Measurements from ENCODE around the gene NUDT14.
A peak's percentile ranks its signal among the peaks of the same experiment; 100 is the strongest.

NUDT14 gene

DNA sequence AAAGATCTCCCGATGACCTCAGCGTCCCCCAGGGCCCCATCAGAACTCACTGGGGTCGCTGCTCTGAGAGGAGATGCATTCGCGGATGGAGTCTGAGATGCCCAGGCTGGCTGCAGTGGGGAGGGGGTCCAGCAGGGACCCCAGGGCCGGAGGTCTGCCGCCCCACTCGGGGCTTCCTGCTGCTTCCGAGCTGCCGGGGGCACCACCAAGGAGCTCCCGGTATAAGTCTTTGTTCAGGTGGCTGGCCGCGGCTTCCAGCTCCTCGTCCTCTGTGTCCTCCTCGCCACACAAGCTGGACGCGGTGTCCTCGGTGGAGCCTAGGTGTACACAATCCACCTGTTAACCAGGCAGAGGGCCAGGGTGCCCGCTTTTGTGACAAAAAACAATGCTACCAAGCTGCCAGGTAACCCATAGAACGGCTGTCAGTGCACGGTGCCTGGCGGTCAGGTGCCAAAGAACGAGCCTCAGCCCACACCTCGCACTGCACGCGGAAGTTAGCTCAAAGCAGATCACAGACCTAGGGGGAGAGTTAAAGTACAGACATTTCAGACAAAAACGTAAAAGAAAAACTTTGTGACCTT, 40.6 kb upstream of the NUDT14 start:
- Histone ChIP-seq H3K4me1 (ENCODE audit: control insufficient read depth, insufficient read depth, low read length) (no peaks in the 10 kb centered on the region), H3K4me3 (ENCODE audit: low read depth, low read length) (no peak overlapping the region), H3K36me3 (ENCODE audit: control insufficient read depth in 2 of 2, insufficient read depth in 1 of 2, low read length in 2 of 2) (peaks cover 5 to 88% of the 10 kb centered on the region in 2 experiments; a peak in 2 of 3 replicates), H3K9me3 (ENCODE audit: control insufficient read depth, insufficient read depth, low read depth, low read length) (no peaks in the 10 kb centered on the region), H3K27ac (ENCODE audit: extremely low read depth, low read depth, low read length) (no peak overlapping the region)
- TF ChIP-seq ZNF248 (tag by site-specific recombination; IDR thresholded peaks at IDR 0.05) (no peak), ZNF692 (tag by site-specific recombination; IDR thresholded peaks at IDR 0.05) (no peak), TCF7L2 (IDR thresholded peaks at IDR 0.05; ENCODE audit: borderline replicate concordance, low read depth, low read length) (no peak), HOXA7 (CRISPR knock-in tag; IDR thresholded peaks at IDR 0.05; ENCODE audit: borderline replicate concordance) (no peak), ZNF629 (tag by site-specific recombination; IDR thresholded peaks at IDR 0.05) (no peak), SCRT2 (tag by site-specific recombination; IDR thresholded peaks at IDR 0.05) (peak; percentile 25; the same call in 1 of the 2 replicates), ZNF777 (tag by site-specific recombination; IDR thresholded peaks at IDR 0.05; ENCODE audit: borderline replicate concordance) (no peak), ZBTB17 (tag by site-specific recombination; IDR thresholded peaks at IDR 0.05) (no peak)
- TF ChIP-seq, protein P1, sequence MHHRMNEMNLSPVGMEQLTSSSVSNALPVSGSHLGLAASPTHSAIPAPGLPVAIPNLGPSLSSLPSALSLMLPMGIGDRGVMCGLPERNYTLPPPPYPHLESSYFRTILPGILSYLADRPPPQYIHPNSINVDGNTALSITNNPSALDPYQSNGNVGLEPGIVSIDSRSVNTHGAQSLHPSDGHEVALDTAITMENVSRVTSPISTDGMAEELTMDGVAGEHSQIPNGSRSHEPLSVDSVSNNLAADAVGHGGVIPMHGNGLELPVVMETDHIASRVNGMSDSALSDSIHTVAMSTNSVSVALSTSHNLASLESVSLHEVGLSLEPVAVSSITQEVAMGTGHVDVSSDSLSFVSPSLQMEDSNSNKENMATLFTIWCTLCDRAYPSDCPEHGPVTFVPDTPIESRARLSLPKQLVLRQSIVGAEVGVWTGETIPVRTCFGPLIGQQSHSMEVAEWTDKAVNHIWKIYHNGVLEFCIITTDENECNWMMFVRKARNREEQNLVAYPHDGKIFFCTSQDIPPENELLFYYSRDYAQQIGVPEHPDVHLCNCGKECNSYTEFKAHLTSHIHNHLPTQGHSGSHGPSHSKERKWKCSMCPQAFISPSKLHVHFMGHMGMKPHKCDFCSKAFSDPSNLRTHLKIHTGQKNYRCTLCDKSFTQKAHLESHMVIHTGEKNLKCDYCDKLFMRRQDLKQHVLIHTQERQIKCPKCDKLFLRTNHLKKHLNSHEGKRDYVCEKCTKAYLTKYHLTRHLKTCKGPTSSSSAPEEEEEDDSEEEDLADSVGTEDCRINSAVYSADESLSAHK (tag by site-specific recombination; IDR thresholded peaks at IDR 0.05), result no peak
- CTCF ChIA-PET, result no interaction called here
- POLR2A ChIA-PET, result interaction anchor here (0.7 kb wide), 1 partner anchor 22 kb away, joined by 3 read pairs; no protein-coding TSS in a partner anchor

DNA sequence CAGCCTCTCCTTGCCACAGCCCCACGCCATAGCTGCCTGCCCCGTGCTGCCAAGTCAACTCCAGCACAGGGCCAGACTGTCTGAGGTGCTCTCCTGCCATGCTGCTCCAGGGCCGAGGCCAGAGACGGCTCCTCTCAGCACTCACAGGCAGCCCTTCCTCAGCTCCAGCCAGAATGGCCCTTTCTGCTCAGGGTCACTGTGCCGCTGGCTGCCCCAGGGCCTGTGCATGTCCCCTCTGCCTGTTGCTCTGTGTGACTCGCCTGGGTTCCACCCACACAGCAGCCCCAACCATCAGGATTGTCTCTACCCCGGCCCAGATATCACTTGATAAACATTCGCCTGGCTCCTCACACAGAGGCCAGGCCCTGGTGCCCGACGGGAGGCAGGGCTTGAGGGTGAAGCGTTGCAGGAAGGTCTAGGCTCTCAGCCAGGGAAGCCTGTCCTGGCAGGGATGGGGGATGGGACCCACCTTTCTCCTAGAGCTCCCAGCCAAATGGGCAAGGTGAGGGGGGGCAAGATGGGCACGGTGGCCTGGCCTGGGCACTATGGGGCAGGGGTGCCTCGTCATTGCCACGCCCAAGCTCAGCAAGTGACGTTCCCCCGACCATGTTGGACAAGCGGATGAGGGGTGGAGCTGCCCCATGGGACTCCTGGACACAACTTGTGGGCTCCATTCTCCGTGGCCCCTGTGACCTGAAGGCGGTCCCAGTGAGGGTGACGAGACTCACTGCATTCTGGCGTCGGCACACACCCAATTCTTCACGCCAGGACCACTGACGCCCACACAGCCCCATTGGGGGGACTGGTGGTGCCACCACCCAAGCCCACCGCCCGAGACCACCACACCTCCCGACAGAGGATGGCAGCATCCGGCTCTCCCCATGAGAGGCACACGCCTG, 39.8 kb upstream of the NUDT14 start:
- Histone ChIP-seq H3K9me3 (ENCODE audit: control insufficient read depth, insufficient read depth, low read depth, low read length) (no peaks in the 10 kb centered on the region), H3K4me3 (ENCODE audit: low read depth, low read length) (no peak overlapping the region), H3K4me1 (ENCODE audit: control insufficient read depth, insufficient read depth, low read length) (no peaks in the 10 kb centered on the region), H3K27ac (ENCODE audit: extremely low read depth, low read depth, low read length) (no peak overlapping the region), H3K36me3 (ENCODE audit: control insufficient read depth in 2 of 2, insufficient read depth in 1 of 2, low read length in 2 of 2) (peaks cover 4 to 86% of the 10 kb centered on the region in 2 experiments; a peak in 2 of 3 replicates)
- ChIA-PET POLR2A (no interaction called here), CTCF (no interaction called here)
- TF ChIP-seq KLF16 (tag by site-specific recombination; IDR thresholded peaks at IDR 0.05) (no peak), OSR2 (tag by site-specific recombination; IDR thresholded peaks at IDR 0.05) (no peak), ZNF623 (tag by site-specific recombination; IDR thresholded peaks at IDR 0.05) (peak; percentile 69), ZNF175 (tag by site-specific recombination; IDR thresholded peaks at IDR 0.05) (no peak), ZNF747 (tag by site-specific recombination; IDR thresholded peaks at IDR 0.05) (no peak), ZFHX2 (tag by site-specific recombination; conservative IDR thresholded peaks at IDR 0.05) (peak; percentile 22; the same call in 1 of the 2 replicates), SCRT2 (tag by site-specific recombination; IDR thresholded peaks at IDR 0.05) (peak; percentile 71), ZNF146 (tag by site-specific recombination; IDR thresholded peaks at IDR 0.05) (no peak), ZNF600 (tag by site-specific recombination; IDR thresholded peaks at IDR 0.05) (peak; percentile 33; the same call in 1 of the 2 replicates), HOXC10 (CRISPR knock-in tag; IDR thresholded peaks at IDR 0.05) (no peak), KLF8 (tag by site-specific recombination; IDR thresholded peaks at IDR 0.05) (no peak), TRIM28 (IDR thresholded peaks at IDR 0.05; ENCODE audit: borderline replicate concordance, low read length) (no peak), ZEB2 (tag by site-specific recombination; IDR thresholded peaks at IDR 0.05) (no peak), KLF7 (tag by site-specific recombination; IDR thresholded peaks at IDR 0.05; ENCODE audit: borderline replicate concordance) (no peak), ZNF157 (tag by site-specific recombination; IDR thresholded peaks at IDR 0.05) (no peak), ZNF132 (tag by site-specific recombination; IDR thresholded peaks at IDR 0.05; ENCODE audit: borderline replicate concordance) (no peak), ZNF501 (tag by site-specific recombination; IDR thresholded peaks at IDR 0.05) (no peak), ZNF664 (tag by site-specific recombination; IDR thresholded peaks at IDR 0.05) (no peak)
- TF ChIP-seq, protein P2, sequence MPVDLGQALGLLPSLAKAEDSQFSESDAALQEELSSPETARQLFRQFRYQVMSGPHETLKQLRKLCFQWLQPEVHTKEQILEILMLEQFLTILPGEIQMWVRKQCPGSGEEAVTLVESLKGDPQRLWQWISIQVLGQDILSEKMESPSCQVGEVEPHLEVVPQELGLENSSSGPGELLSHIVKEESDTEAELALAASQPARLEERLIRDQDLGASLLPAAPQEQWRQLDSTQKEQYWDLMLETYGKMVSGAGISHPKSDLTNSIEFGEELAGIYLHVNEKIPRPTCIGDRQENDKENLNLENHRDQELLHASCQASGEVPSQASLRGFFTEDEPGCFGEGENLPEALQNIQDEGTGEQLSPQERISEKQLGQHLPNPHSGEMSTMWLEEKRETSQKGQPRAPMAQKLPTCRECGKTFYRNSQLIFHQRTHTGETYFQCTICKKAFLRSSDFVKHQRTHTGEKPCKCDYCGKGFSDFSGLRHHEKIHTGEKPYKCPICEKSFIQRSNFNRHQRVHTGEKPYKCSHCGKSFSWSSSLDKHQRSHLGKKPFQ (tag by site-specific recombination; IDR thresholded peaks at IDR 0.05), result no peak
- TF ChIP-seq, protein P3, sequence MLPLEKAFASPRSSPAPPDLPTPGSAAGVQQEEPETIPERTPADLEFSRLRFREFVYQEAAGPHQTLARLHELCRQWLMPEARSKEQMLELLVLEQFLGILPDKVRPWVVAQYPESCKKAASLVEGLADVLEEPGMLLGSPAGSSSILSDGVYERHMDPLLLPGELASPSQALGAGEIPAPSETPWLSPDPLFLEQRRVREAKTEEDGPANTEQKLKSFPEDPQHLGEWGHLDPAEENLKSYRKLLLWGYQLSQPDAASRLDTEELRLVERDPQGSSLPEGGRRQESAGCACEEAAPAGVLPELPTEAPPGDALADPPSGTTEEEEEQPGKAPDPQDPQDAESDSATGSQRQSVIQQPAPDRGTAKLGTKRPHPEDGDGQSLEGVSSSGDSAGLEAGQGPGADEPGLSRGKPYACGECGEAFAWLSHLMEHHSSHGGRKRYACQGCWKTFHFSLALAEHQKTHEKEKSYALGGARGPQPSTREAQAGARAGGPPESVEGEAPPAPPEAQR (tag by site-specific recombination; IDR thresholded peaks at IDR 0.05), result no peak

All from HEK293 (cell line).